Colon (tissue), 2 donors: ENCODE data around the gene SMAD6.
"Not testable (repeated sequence)": the region's sequence is repeated elsewhere in the genome, so short reads cannot be mapped to it uniquely, and the experiment has no call there.

ENCODE experiments used
- FAIRE-seq: peaks from 2 replicates; lab custom pipeline; 2012; peaks lifted over from hg19 to GRCh38; lab: Jason Lieb, UNC
- donor health status: control.
- donor health status: control.

Gene SMAD6

DNA sequence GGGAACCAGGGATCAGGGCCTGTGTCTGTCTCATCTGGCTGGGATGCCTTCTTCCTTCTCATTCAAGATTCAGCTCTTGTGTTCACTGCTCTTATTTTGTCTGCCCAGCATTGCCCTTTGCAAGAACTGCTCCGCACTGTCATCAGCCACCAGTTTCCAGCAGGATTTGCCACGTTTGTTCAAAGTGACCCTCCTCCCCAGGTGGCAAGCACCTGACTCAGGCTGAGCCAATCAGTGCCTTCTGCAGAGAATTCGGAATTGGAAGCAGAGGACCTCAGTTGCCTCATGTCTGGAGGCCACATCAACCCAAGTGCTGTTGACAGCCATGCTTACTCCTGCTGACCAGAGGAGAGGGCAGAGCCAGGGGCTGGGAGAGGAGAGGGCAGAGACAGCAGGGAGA is 124.5 kb downstream of the SMAD6 start:
- FAIRE-seq: no peak

GRCh38 chr15:66827039-66827697 is 125.1 kb downstream of the SMAD6 start:
- no peak for FAIRE-seq

DNA sequence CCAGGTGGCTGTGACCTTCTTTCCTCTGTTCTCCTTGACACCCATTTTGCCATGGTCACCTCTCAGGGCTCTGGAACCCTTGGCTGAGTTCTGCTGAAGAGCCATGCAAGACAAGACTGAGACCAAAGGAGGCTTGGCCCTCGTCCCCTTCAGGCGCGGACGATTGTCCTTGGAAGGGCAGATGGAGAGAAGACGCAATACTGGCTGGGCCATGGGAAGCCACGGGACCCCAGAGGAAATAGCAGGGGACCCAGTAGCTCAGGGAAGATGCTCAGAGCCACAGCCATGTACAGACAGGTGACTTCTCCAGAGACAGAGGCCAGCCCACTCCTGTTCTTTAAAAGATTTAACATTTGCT is 125.6 kb downstream of the SMAD6 start:
- no peak for FAIRE-seq

DNA sequence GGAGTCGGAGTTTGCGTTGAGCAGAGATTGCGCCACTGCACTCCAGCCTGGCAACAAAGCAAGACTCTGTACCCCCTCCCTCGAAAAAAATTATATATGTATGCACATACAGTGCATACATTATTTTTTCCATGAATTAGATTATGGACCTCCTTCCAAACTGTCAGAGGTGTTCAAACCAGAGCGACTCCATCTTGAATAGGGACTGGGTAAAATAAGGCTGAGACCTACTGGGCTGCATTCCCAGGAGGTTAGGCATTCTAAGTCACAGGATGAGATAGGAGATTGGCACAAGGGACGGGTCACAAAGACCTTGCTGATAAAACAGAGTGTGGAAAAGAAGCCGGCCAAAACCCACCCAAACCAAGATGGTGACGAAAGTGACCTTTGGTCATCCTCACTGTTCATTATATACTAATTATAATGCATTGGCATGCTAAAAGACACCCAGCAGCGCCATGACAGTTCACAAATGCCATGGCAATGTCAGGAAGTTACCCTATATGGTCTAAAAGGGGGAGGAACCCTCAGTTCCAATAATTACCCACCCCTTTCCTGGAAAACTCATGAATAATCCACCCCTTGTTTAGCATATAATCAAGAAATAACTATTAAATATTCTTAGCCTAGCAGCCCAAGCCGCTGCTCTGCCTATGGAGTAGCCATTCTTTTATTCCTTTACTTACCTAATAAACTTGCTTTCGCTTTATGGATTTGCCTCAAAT is 126.9 kb downstream of the SMAD6 start:
- FAIRE-seq: not testable (repeated sequence)

DNA sequence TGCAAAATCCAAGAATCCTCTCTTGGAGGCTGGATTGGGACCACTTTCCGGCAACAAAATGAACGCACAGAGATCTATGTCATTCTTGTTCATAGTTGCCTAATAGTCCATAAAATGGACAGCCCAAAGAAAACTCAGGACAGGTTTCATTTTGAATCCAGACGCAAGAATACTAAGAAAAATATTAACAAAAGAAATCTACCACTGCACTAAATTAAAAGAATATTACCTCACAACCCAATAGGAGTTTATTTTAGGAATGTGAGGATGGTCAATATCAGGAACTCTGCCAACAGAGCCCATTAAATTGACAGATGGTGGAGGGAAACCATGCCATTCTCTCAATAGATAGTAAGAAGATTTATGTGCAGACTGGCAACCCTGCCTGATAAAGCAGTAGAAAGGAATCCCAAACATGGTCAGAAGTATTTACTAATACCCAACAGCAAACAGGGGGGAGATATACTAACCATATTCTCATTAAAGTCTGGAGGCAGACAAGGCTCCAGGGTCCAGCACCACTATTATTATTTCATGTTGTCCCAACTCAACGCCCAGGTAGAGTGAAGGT is 127.6 kb downstream of the SMAD6 start:
- no peak for FAIRE-seq

GRCh38 chr15:66830358-66830757 is 128.3 kb downstream of the SMAD6 start:
- no peak for FAIRE-seq

- no peak for FAIRE-seq
Measured at GRCh38 chr15:66830823-66831222, 128.8 kb downstream of the SMAD6 start.

GRCh38 chr15:66831289-66831688 is 129.3 kb downstream of the SMAD6 start:
- FAIRE-seq: no peak

GRCh38 chr15:66831801-66832390 is 129.9 kb downstream of the SMAD6 start:
- no peak for FAIRE-seq
